ENCODE measurements around the gene CAMK2G.

GRCh38 chr10:73862011-73862410, 12.3 kb downstream of the CAMK2G start:
- TF ChIP-seq, protein P1, sequence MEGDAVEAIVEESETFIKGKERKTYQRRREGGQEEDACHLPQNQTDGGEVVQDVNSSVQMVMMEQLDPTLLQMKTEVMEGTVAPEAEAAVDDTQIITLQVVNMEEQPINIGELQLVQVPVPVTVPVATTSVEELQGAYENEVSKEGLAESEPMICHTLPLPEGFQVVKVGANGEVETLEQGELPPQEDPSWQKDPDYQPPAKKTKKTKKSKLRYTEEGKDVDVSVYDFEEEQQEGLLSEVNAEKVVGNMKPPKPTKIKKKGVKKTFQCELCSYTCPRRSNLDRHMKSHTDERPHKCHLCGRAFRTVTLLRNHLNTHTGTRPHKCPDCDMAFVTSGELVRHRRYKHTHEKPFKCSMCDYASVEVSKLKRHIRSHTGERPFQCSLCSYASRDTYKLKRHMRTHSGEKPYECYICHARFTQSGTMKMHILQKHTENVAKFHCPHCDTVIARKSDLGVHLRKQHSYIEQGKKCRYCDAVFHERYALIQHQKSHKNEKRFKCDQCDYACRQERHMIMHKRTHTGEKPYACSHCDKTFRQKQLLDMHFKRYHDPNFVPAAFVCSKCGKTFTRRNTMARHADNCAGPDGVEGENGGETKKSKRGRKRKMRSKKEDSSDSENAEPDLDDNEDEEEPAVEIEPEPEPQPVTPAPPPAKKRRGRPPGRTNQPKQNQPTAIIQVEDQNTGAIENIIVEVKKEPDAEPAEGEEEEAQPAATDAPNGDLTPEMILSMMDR (IDR thresholded peaks at IDR 0.05) = no peak
- TF ChIP-seq POLR2A (IDR thresholded peaks at IDR 0.05) = no peak

Data from heart left ventricle (tissue), 13 donors.